Karpas-422 (cell line): ENCODE measurements around the gene NUP160. TPM values are rescaled to one million over a fixed set of nuclear protein-coding genes. Genes with fewer than 3 reads are reported as not detected.
"Not testable (repeated sequence)": the region's sequence is repeated elsewhere in the genome, so short reads cannot be mapped to it uniquely, and the experiment has no call there.

ENCODE experiments used
- DNase-seq: peaks from one replicate; pipeline ENCODE4 v3.0.0-alpha.2; 2015
- H2AFZ ChIP-seq: fragments of 200-600 bp; sonication (generic); 2 replicates; pipeline ENCODE4 v1.6.1; 2014; ENCODE audit warnings: antibody characterized with exemption, low read length, mixed read lengths
- H3K27ac ChIP-seq: fragments of 200-600 bp; sonication (generic); 2 replicates; pipeline ENCODE4 v1.5.1; 2014; ENCODE audit warnings: mild to moderate bottlenecking, low read length, moderate library complexity
- H3K27me3 ChIP-seq: fragments of 200-600 bp; sonication (generic); 2 replicates; pipeline ENCODE4 v1.6.1; 2014; ENCODE audit warnings: low read length, mixed read lengths
- H3K36me3 ChIP-seq: fragments of 200-600 bp; sonication (generic); 2 replicates; pipeline ENCODE4 v1.6.1; 2014; ENCODE audit warnings: low read length, mixed read lengths; ENCODE audit not compliant: insufficient read depth
- H3K4me1 ChIP-seq: fragments of 200-600 bp; sonication (generic); 2 replicates; pipeline ENCODE4 v1.6.1; 2014; ENCODE audit warnings: mild to moderate bottlenecking, low read length, mixed read lengths
- H3K4me2 ChIP-seq: fragments of 200-600 bp; sonication (generic); 2 replicates; pipeline ENCODE4 v1.6.1; 2014; ENCODE audit warnings: low read length, low read depth, mild to moderate bottlenecking; ENCODE audit not compliant: poor library complexity, severe bottlenecking
- H3K4me3 ChIP-seq: fragments of 200-600 bp; sonication (generic); 2 replicates; pipeline ENCODE4 v1.5.1; 2014; ENCODE audit warnings: mild to moderate bottlenecking, antibody characterized with exemption, low read length, mixed read lengths
- H3K79me2 ChIP-seq: fragments of 200-600 bp; sonication (generic); 2 replicates; pipeline ENCODE4 v1.6.1; 2014; ENCODE audit warnings: mild to moderate bottlenecking, low read length, mixed read lengths
- H3K9ac ChIP-seq: fragments of 200-600 bp; sonication (generic); 2 replicates; pipeline ENCODE4 v1.6.0; 2014; ENCODE audit warnings: low read length
- H3K9me2 ChIP-seq: fragments of 200-600 bp; sonication (generic), shearing (Covaris generic); replicated peaks from 2 replicates; pipeline ENCODE4 v1.6.0; 2014; ENCODE audit warnings: mild to moderate bottlenecking, low read length, moderate library complexity; ENCODE audit not compliant: insufficient read depth
- H3K9me3 ChIP-seq: fragments of 300-700, 200-600 bp; sonication (generic); 2 replicates; pipeline ENCODE4 v1.6.1; 2014; ENCODE audit warnings: low read length, mixed read lengths
- H4K20me1 ChIP-seq: fragments of 200-600 bp; sonication (generic); 2 replicates; pipeline ENCODE4 v1.6.1; 2014; ENCODE audit warnings: mild to moderate bottlenecking, antibody characterized with exemption, low read length, low read depth; ENCODE audit not compliant: insufficient read depth
- total RNA-seq: library from RNA; depleted of rRNA; stranded (reverse); fragments of >200 nt; shearing (Covaris generic); gene quantifications from 2 replicates; pipeline ENCODE4 v1.2.3, GENCODE V29; 2014; ENCODE audit warnings: low replicate concordance

The NUP160 gene
- total RNA-seq, 1 experiment from 2014 or later = 65.0 TPM

DNA sequence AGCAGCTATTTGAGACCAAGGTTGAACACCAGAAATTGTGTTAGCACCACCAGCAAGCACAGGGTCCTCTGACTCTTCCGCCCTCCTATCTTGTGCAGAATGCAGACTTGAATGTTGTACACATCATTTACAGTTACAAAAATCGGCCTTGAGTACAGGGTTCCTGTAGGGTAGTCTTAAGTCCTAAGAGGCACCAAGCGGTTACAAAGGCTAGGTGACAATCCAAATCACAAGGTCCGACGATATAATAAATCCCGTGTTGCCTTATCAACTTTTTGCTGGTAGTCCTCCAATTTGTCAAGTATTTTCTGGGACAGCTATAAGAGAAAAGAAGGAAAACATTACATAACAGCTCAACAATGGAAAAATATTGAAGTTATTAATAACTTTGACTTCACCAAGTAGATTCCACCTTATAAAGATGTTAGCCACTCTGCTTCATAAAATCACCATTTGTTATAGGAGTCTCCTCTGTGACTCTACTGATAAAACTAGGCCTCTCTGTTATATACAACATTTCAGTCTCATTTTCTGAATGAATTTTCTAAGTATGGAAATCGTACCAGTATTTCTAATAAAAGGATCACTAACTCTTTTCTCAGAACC, 69.2 kb downstream of the NUP160 start:
- DNase-seq = no peak
- Histone ChIP-seq H3K9ac (no peak overlapping the region), H2AFZ (no peak overlapping the region), H4K20me1 (no peaks in the 10 kb centered on the region), H3K36me3 (peaks cover 58% of the 10 kb centered on the region), H3K27ac (no peak overlapping the region), H3K79me2 (no peaks in the 10 kb centered on the region), H3K9me3 (no peaks in the 10 kb centered on the region), H3K9me2 (no peaks in the 10 kb centered on the region), H3K27me3 (no peaks in the 10 kb centered on the region), H3K4me3 (no peak overlapping the region), H3K4me2 (no peak overlapping the region), H3K4me1 (no peaks in the 10 kb centered on the region)

DNA sequence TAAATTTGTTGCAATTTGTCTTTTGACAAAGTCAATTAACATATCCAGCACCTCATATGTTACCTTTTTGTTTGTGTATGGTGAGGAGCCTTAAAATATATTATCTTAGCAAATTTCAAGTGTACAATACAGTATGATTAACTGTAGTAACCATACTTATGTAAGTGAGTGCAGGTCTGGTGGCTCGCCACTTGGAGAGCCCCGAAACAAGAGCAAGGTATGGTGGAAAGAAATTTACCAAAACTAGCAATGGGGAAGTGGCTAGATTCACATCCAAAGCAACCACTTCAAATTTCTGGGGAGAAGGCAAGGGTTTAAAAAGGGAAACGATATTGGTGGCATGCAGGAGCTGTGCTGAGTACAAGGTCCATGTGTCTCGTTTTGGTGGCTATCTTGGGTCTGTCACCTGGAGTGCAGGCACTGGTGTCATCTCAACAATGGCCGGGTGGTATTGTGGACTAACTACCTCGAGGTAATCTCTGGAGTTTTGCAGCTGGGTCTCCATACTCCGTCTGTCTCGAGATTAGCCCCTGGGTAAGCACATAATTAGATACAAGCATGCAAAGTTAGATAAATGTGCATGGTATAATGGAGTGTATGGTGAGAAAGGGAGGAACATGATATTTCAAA, 72.8 kb downstream of the NUP160 start:
- no peaks in the 10 kb centered on the region for H3K9me3 ChIP-seq
- no peaks in the 10 kb centered on the region for H4K20me1 ChIP-seq
- H3K36me3 ChIP-seq = peaks cover 38% of the 10 kb centered on the region
- no peaks in the 10 kb centered on the region for H3K4me1 ChIP-seq
- no peak overlapping the region for H2AFZ ChIP-seq
- DNase-seq = no peak
- H3K79me2 ChIP-seq = no peaks in the 10 kb centered on the region
- no peak overlapping the region for H3K4me3 ChIP-seq
- no peaks in the 10 kb centered on the region for H3K9me2 ChIP-seq
- H3K27ac ChIP-seq = no peak overlapping the region
- no peak overlapping the region for H3K4me2 ChIP-seq
- H3K27me3 ChIP-seq = no peaks in the 10 kb centered on the region
- H3K9ac ChIP-seq = no peak overlapping the region

- no peaks in the 10 kb centered on the region for H3K27me3 ChIP-seq
- no peak overlapping the region for H3K4me2 ChIP-seq
- H4K20me1 ChIP-seq = no peaks in the 10 kb centered on the region
- no peak for DNase-seq
- H3K36me3 ChIP-seq = peaks cover 27% of the 10 kb centered on the region
- H3K27ac ChIP-seq = no peak overlapping the region
- no peak overlapping the region for H3K4me3 ChIP-seq
- H2AFZ ChIP-seq = no peak overlapping the region
- no peak overlapping the region for H3K9ac ChIP-seq
- no peaks in the 10 kb centered on the region for H3K9me3 ChIP-seq
- no peaks in the 10 kb centered on the region for H3K9me2 ChIP-seq
- H3K4me1 ChIP-seq = no peaks in the 10 kb centered on the region
- H3K79me2 ChIP-seq = no peaks in the 10 kb centered on the region
Observed at GRCh38 chr11:47773882-47774281, 74.3 kb downstream of the NUP160 start.

- Histone ChIP-seq H3K79me2 (peaks cover 30% of the 10 kb centered on the region), H4K20me1 (peaks cover 16% of the 10 kb centered on the region; the same call in 1 of the 2 replicates), H3K4me1 (peaks cover 19% of the 10 kb centered on the region)
- H3K9ac ChIP-seq, H3K27ac ChIP-seq, H2AFZ ChIP-seq, H3K36me3 ChIP-seq, DNase-seq, H3K27me3 ChIP-seq, H3K4me3 ChIP-seq, H3K9me3 ChIP-seq, H3K4me2 ChIP-seq, H3K9me2 ChIP-seq: not testable (repeated sequence)
Observed at GRCh38 chr11:47769556-47769955, 78.6 kb downstream of the NUP160 start.

DNA sequence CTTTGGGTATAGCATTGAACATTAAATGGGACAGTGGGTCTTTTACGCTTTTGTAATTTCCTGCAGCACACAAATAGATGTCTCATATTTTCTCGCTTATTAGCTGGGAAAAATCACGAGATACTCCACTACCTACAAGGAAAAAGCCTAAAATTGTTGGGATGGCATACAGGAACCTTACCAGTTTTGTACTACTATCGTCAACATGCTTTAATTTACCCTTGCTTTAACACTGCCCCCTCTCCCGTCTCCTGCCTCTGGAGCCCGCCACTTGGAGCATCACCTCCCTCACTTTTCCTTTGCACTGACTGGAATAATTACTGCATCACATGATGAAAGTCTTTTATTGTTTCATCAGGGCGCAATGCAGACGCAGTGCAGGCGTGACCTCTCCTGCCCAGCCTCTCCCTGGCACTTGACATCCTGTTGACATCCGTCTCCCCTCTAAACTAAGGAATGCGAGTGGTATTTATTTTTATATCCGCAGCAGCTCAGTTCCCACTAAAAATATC, 80.0 kb downstream of the NUP160 start:
- peak; percentile 70 for DNase-seq
- Histone ChIP-seq H3K9me3 (no peaks in the 10 kb centered on the region), H3K27me3 (no peaks in the 10 kb centered on the region), H3K4me1 (peaks cover 19% of the 10 kb centered on the region), H3K4me2 (peak overlapping the region; percentile 74), H3K79me2 (peaks cover 44% of the 10 kb centered on the region), H2AFZ (no peak overlapping the region; the same call in 1 of the 2 replicates), H3K4me3 (peak overlapping the region; percentile 73), H3K36me3 (peaks cover 21% of the 10 kb centered on the region), H3K9me2 (no peaks in the 10 kb centered on the region), H4K20me1 (peaks cover 16% of the 10 kb centered on the region; the same call in 1 of the 2 replicates), H3K9ac (peak overlapping the region; percentile 84), H3K27ac (peak overlapping the region; percentile 90)

GRCh38 chr11:47766509-47767227, 81.5 kb downstream of the NUP160 start:
- H3K9me2 ChIP-seq = no peaks in the 10 kb centered on the region
- peak overlapping the region; percentile 80 for H3K27ac ChIP-seq
- H3K4me3 ChIP-seq = peak overlapping the region; percentile 87
- H3K36me3 ChIP-seq = peaks cover 28% of the 10 kb centered on the region
- H2AFZ ChIP-seq = no peak overlapping the region
- H3K9me3 ChIP-seq = no peaks in the 10 kb centered on the region
- peaks cover 57% of the 10 kb centered on the region for H3K79me2 ChIP-seq
- peak overlapping the region; percentile 78 for H3K4me2 ChIP-seq
- peak; percentile 81 for DNase-seq
- peaks cover 19% of the 10 kb centered on the region for H3K4me1 ChIP-seq
- peak overlapping the region; percentile 100 for H3K9ac ChIP-seq
- H3K27me3 ChIP-seq = no peaks in the 10 kb centered on the region
- H4K20me1 ChIP-seq = peaks cover 16% of the 10 kb centered on the region; the same call in 1 of the 2 replicates

- H3K9me2 ChIP-seq = no peaks in the 10 kb centered on the region
- H3K9ac ChIP-seq = peak overlapping the region; percentile 100
- H3K27me3 ChIP-seq = no peaks in the 10 kb centered on the region
- H2AFZ ChIP-seq = no peak overlapping the region
- no peak for DNase-seq
- peaks cover 43% of the 10 kb centered on the region for H3K36me3 ChIP-seq
- peaks cover 19% of the 10 kb centered on the region for H3K4me1 ChIP-seq
- H3K4me3 ChIP-seq = peak overlapping the region; percentile 87
- H4K20me1 ChIP-seq = peaks cover 16% of the 10 kb centered on the region; the same call in 1 of the 2 replicates
- peak overlapping the region; percentile 78 for H3K4me2 ChIP-seq
- H3K9me3 ChIP-seq = no peaks in the 10 kb centered on the region
- peaks cover 73% of the 10 kb centered on the region for H3K79me2 ChIP-seq
- peak overlapping the region; percentile 80 for H3K27ac ChIP-seq
Observed at GRCh38 chr11:47765086-47765485, 83.1 kb downstream of the NUP160 start.

- Histone ChIP-seq H3K79me2 (peaks cover 70% of the 10 kb centered on the region), H3K36me3 (peaks cover 57% of the 10 kb centered on the region)
- not testable (repeated sequence) for H4K20me1 ChIP-seq
Observed at GRCh38 chr11:47759291-47759690, 88.9 kb downstream of the NUP160 start.

More at GRCh38 chr11:47759291-47759690, 88.9 kb downstream of the NUP160 start:
- not testable (repeated sequence) for H3K4me2 ChIP-seq, H3K27ac ChIP-seq, H3K27me3 ChIP-seq, H3K9me2 ChIP-seq, H3K9me3 ChIP-seq, H3K4me3 ChIP-seq, H2AFZ ChIP-seq, DNase-seq, H3K9ac ChIP-seq, H3K4me1 ChIP-seq
